ENCODE data around the gene HRK.

DNA sequence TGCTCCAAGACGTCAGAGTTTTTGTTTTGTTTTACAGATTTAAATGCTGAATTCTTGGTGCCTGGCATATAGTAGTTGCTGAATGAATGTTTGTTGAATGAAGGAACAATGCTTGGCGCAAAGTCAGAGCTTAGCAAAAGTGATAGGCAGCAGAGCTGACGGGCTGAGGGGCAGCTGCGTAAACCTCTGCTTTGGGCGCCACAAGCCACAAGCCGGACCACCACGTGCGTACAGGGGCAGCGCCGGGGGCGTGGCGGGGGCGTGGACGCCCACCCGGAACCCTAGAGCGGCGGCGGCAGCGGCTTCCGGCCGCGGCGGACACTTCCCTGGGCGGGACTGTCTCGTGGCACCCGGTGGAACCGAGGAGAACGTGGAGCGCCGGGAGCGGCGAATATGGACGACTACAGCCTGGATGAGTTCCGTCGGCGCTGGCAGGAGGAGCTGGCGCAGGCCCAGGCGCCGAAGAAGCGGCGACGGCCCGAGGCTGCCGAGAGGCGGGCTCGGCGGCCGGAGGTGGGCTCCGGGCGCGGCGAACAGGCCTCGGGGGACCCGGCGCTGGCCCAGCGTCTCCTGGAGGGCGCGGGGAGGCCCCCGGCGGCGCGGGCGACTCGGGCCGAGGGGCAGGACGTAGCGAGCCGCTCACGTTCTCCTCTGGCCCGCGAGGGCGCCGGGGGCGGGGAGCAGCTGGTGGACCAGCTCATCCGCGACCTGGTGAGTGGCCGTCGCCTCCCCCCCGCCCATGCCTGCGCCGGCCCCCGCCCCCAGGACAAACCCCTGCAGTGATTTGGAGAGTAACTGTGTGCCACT, 29.6 kb upstream of the HRK start, which contains the start of gene FBXW8:
- TF ChIP-seq, protein P1, sequence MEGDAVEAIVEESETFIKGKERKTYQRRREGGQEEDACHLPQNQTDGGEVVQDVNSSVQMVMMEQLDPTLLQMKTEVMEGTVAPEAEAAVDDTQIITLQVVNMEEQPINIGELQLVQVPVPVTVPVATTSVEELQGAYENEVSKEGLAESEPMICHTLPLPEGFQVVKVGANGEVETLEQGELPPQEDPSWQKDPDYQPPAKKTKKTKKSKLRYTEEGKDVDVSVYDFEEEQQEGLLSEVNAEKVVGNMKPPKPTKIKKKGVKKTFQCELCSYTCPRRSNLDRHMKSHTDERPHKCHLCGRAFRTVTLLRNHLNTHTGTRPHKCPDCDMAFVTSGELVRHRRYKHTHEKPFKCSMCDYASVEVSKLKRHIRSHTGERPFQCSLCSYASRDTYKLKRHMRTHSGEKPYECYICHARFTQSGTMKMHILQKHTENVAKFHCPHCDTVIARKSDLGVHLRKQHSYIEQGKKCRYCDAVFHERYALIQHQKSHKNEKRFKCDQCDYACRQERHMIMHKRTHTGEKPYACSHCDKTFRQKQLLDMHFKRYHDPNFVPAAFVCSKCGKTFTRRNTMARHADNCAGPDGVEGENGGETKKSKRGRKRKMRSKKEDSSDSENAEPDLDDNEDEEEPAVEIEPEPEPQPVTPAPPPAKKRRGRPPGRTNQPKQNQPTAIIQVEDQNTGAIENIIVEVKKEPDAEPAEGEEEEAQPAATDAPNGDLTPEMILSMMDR (IDR thresholded peaks at IDR 0.05): no peak
- no peak for TF ChIP-seq EP300 (IDR thresholded peaks at IDR 0.05)

Data from stomach (tissue), 4 donors.